Measurements from ENCODE around the gene RBBP8.

The RBBP8 gene

DNA sequence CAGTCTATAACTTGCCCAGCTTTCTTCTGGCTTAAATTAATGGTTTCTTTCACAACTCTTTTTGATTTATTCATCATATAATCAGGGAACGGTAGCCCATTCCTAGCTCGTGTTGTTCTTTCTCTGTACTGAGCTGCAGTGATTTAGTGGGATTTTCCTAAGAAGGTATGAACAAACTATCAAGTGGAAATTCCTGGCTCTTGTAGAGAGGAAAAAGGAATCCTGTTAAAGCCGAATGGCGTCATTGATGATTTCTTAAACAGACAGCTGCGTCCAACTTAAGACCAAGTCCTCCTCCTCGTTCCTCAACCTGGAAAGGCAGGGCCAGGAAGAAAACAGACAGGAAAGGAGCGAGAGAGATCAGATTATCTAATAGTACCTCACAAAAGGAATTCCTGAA is 132.9 kb downstream of the RBBP8 start:
- DNase-seq: no peak

DNA sequence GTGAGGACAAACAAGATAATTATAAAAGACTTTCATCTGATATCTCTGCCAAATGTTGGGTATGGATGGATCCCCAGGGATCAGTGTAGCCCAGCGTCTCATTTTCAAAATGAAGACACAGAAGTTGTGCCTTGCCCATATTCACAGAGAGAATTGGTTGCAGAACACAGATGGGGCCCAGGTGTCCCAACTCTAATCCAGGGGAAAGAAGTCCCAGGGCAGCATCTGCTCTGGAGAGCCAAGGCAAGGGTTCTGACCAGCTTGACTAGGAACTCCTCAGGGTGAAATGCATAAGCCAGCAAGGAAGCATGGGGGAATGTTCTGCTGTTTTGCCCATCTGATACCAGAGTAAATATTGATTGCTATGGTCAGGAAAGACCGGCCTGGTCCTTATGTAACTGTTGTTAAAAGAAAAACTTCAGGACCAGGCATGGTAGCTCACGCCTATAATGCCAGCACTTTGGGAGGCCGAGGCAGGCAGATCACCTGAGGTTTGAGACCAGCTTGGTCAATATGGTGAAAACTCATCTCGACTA is 133.4 kb downstream of the RBBP8 start:
- DNase-seq: no peak

DNA sequence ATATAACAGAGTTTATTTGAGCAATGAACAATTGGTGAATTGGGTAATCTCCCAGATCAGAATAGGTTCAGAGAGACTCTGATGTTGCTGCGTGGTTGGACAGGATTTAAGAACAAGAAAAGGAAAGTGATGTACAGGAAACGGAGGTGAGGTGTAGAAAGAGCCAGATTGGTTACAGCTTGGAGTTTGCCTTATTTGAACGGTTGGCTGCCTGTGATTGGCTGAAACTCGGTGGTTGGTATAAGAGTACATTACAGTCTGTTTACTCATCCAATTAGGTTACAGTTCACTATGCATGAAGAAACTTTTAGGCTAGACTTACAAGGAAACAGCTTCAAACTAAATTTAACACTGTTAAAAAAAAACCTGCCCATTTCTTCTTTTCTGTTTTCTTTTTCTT is 134.1 kb downstream of the RBBP8 start:
- DNase-seq: no peak

DNA sequence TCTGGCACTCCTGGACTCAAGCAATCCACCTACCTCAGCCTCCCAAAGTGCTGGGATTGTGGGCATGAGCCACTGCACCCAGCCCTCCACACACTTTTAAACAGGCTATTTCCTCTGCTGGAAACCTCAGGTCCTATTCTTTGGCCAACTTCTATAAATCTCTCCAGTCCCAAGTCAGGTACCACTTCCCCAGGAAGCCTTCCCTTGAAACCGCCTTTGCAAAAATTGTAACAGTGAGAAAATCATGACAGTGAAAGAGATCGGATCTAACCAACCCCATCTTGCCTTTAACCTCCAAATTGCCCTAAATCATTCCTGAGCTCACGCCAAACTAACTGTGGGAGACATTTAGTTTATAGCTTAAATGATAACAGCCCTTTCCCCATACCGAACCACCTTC is 134.9 kb downstream of the RBBP8 start:
- DNase-seq: no peak

DNA sequence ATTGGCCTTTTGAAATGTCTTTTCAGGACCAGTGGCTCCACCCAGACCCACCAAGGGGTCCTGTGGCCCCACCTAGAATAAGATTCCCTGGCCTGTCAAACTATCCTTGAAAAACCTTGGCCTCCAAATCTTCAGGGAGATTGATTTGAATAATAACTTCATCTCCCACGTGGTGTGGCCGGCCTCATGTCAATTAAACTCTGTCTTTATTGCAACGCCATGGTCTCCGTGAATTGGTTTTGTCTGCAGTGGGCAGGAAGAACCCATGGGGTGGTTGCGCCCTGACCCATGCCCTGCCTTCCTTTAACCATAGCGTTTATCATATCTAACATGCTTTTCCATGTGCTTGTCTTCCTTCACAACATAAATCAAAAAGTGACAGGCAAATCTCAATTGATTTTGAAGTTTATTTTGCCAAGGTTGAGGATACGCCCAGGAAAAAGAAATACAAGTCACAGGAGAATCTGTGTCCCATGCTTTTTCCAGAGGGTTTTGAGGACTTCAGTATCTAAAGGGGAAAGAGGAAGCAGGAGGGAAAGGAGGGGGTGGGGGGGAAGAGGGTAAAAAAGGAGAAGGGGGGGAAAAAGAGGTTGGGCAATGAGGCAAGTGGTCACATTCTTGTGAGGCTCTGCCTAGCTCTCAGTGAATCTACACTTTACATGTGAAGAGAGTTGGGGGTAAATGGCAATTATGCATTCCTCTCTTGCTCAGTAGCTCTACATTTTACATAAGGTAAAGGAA is 135.6 kb downstream of the RBBP8 start:
- no peak for DNase-seq

DNA sequence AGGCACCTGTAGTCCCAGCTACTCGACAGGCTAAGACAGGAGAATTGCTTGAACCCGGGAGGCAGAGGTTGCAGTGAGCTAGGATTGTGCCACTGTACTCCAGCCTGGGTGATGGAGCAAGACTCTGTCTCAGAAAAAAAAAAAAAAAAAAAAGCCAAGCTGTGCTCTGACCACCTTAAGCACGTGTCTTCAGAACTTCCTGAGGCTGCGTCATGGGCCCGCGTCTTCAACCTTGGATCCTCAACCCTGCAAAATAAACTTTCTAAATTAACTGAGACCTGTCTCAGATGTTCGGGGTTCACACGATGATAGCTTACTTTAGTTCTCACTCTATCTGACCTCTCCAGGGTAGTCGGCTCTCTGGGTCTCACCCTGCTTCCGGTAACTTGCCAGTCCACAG is 136.4 kb downstream of the RBBP8 start:
- peak; percentile 35 for DNase-seq

DNA sequence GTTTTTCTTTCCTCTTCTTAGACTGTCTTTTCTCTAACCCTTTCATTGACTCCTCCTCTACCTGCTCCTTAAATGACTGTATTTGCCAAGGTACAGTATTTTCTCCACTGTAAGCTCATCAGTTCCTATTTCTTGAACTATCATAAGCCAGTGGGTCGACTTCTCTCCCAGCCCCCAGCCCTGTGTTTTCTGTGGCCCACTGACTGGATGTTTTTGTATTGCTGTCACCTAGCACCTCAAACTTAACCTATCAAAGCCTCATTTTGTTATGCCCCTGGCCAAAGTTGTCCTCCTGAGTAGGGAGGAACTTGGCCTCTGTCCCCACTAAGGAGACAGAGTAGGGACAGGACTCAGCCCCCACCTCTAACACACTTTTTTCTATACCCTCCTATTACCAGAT is 136.8 kb downstream of the RBBP8 start:
- DNase-seq: no peak

DNA sequence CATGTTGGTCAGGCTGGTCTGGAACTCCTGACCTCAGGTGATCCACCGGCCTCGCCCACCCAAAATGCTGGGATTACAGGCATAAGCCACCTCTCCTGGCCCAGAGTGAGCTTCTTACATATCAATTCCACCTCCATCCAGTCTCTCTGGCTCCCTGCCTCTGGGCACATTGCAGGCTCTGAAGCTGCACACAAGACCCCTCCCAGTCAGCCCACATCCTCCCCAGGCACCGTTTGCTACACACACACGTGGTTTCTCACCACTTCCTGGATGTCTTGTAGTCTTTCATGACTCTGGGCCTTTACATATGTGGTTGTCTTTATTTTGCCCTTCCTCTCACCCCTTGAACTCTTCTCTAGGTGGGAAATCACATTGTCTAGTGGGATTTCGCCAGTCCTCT is 138.2 kb downstream of the RBBP8 start:
- peak; percentile 85 for DNase-seq

DNA sequence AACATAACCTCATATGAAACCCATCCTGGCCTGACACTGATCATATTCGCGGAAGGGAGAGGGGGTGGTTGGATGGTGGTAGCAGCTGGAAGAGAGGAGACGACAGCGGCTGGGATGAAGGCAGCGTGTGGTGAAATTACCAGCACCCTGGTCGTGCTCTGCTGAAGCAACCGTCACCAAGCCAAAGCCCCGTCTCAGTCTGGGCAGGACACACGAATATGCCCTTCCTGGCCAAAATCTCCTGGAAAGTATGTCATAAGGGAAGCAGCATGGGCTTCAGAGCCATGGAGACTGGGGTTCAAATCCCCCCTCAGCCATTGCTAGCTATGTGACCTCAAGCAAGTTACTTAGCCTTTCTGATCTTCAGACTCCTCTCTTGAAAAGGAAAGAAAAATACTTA is 139.0 kb downstream of the RBBP8 start:
- no peak for DNase-seq

DNA sequence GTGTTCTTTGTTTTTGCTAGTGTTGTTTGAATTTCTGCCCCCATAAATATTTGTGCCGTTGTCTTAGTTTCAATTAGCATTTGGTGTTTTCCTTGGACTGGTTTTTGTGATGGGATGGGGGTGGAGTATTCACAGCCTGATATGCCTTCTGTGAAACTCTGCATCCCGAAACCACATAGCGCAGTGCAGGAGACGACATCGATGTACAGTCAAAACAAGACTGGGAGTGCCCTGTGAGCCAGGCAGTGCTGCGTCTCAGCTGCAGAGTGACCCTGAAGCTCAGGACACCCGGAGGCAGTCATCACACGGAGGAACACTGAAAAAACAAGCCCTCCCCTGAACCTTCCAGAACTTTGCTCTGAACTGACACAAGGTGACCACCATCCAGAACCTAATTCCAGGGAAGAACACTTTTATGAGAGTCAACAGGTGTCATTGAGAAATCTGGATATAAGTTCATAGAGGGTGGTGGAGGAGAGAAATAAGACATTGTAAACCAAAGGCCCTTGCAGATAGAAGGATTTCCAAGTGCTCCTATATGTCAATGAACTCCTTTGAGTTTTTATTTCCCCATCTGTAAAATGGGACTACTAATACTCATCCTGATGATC is 141.0 kb downstream of the RBBP8 start:
- no peak for DNase-seq

Measured in activated gamma-delta T cell treated with Interleukin-2 at 50 U/mL for 16 hours (primary cell).